Measurements from ENCODE around the gene NCAM1.

DNA sequence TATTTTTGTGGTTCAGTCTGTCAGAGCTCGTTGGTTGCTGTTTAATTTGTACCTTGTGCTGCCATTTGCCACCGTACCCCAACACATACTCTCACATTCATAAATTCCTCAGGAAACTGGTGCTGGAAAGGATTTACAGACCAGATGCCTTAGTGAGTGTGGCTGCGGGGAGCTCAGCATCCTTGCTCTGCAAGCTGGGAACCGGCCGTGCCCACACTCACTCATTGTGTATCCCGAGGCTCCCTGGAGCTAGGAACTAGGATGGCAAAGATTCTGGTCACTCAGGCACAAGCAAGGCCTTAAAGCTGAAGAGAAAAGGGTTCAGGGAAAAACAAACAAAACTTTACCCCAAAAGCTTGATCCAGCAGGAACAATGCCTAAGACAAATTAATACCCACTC is 288.6 kb downstream of the NCAM1 start:
- TF ChIP-seq, protein P1, sequence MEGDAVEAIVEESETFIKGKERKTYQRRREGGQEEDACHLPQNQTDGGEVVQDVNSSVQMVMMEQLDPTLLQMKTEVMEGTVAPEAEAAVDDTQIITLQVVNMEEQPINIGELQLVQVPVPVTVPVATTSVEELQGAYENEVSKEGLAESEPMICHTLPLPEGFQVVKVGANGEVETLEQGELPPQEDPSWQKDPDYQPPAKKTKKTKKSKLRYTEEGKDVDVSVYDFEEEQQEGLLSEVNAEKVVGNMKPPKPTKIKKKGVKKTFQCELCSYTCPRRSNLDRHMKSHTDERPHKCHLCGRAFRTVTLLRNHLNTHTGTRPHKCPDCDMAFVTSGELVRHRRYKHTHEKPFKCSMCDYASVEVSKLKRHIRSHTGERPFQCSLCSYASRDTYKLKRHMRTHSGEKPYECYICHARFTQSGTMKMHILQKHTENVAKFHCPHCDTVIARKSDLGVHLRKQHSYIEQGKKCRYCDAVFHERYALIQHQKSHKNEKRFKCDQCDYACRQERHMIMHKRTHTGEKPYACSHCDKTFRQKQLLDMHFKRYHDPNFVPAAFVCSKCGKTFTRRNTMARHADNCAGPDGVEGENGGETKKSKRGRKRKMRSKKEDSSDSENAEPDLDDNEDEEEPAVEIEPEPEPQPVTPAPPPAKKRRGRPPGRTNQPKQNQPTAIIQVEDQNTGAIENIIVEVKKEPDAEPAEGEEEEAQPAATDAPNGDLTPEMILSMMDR (IDR thresholded peaks at IDR 0.05), result no peak
- TF ChIP-seq ZFX (IDR thresholded peaks at IDR 0.05; ENCODE audit: borderline replicate concordance), result no peak

All from 22Rv1 (cell line).